Prostate gland (tissue), 2 donors: Measurements from ENCODE around the gene SGCE.

Source experiments
- CTCF ChIP-seq, 4 experiments: fragments of 200-600 bp in 2 of 4; fragments of 450-650 bp in 2 of 4; sonication (generic) in 2 of 4; IDR thresholded peaks; 1 replicate in 3 of 4; 2 replicates in 1 of 4; pipeline ENCODE4 v1.5.1; 2016 to 2019; ENCODE audit warnings: antibody characterized with exemption in 4 of 4, mild to moderate bottlenecking in 2 of 4, moderate library complexity in 2 of 4
- POLR2A ChIP-seq: fragments of 450-650 bp; IDR thresholded peaks from one replicate; pipeline ENCODE4 v1.6.1; 2016; ENCODE audit warnings: antibody characterized with exemption, mild to moderate bottlenecking
- POLR2AphosphoS5 ChIP-seq: sonication (generic); formaldehyde crosslinking; IDR thresholded peaks from one replicate; pipeline ENCODE4 v1.6.1; 2017; ENCODE audit warnings: antibody characterized with exemption

DNA sequence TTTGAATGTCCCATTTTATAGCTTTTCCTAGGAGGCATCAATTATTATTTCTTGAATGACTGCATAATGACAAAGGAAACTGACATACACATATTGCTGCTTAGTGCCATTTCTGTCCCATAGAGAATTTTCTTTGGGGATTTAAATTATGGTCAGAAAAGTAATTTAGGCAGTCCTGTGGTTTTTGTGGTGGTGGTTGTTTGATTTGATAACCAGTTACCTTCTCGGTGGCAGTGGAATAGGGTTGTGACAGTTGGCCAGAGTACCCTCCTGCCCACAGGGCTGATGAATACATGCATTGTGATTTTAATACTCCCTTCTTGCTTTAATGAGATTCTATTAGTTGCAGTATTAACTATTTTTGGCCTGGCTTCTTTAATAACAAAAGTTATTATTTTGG is 6.6 kb upstream of the SGCE start:
- TF ChIP-seq POLR2A (no peak), CTCF (IDR thresholded peaks at IDR 0.05) (no peak), POLR2AphosphoS5 (no peak)
